ENCODE results near the gene HRH3.
A peak's percentile ranks its signal among the peaks of the same experiment; 100 is the strongest.

Gene HRH3

GRCh38 chr20:62232770-62233645 lies 12.9 kb upstream of the HRH3 start:
- Histone ChIP-seq H3K4me2 (no peak overlapping the region), H3K4me1 (peaks cover 42% of the 10 kb centered on the region), H4K20me1 (no peaks in the 10 kb centered on the region), H3K36me3 (no peaks in the 10 kb centered on the region), H3K27me3 (no peaks in the 10 kb centered on the region), H3K4me3 (no peak overlapping the region), H3K27ac (no peak overlapping the region), H3K9ac (no peak overlapping the region), H3K9me3 (no peaks in the 10 kb centered on the region)
- TF ChIP-seq Cebpa-rat (IDR thresholded peaks at IDR 0.05): no peak

- Histone ChIP-seq H3K4me3 (no peak overlapping the region), H4K20me1 (no peaks in the 10 kb centered on the region), H3K27ac (no peak overlapping the region), H3K27me3 (no peaks in the 10 kb centered on the region), H3K4me2 (no peak overlapping the region), H3K4me1 (peaks cover 42% of the 10 kb centered on the region), H3K36me3 (no peaks in the 10 kb centered on the region), H3K9me3 (no peaks in the 10 kb centered on the region), H3K9ac (no peak overlapping the region)
- no peak for TF ChIP-seq Cebpa-rat (IDR thresholded peaks at IDR 0.05)
Measured at GRCh38 chr20:62232194-62232593, 12.1 kb upstream of the HRH3 start.

GRCh38 chr20:62231292-62231691 lies 11.2 kb upstream of the HRH3 start:
- no peak overlapping the region for H3K9ac ChIP-seq
- H4K20me1 ChIP-seq: no peaks in the 10 kb centered on the region
- no peak overlapping the region for H3K4me3 ChIP-seq
- H3K4me1 ChIP-seq: peaks cover 43% of the 10 kb centered on the region
- H3K27ac ChIP-seq: no peak overlapping the region
- no peaks in the 10 kb centered on the region for H3K36me3 ChIP-seq
- TF ChIP-seq Cebpa-rat (IDR thresholded peaks at IDR 0.05): no peak
- H3K27me3 ChIP-seq: no peaks in the 10 kb centered on the region
- H3K9me3 ChIP-seq: no peaks in the 10 kb centered on the region
- H3K4me2 ChIP-seq: no peak overlapping the region

GRCh38 chr20:62230696-62231095 lies 10.6 kb upstream of the HRH3 start:
- Histone ChIP-seq H3K4me2 (no peak overlapping the region), H3K4me1 (peaks cover 43% of the 10 kb centered on the region), H3K27me3 (no peaks in the 10 kb centered on the region), H3K9me3 (no peaks in the 10 kb centered on the region), H3K4me3 (no peak overlapping the region), H3K9ac (no peak overlapping the region), H4K20me1 (no peaks in the 10 kb centered on the region), H3K36me3 (no peaks in the 10 kb centered on the region), H3K27ac (no peak overlapping the region)
- TF ChIP-seq Cebpa-rat (IDR thresholded peaks at IDR 0.05): no peak

- Histone ChIP-seq H3K9ac (no peak overlapping the region), H3K27me3 (no peaks in the 10 kb centered on the region), H3K4me3 (no peak overlapping the region), H3K4me1 (peaks cover 43% of the 10 kb centered on the region), H3K27ac (no peak overlapping the region), H3K4me2 (no peak overlapping the region), H4K20me1 (no peaks in the 10 kb centered on the region), H3K36me3 (no peaks in the 10 kb centered on the region), H3K9me3 (no peaks in the 10 kb centered on the region)
- no peak for TF ChIP-seq Cebpa-rat (IDR thresholded peaks at IDR 0.05)
Measured at GRCh38 chr20:62230276-62230675, 10.2 kb upstream of the HRH3 start.

- H3K9ac ChIP-seq: no peak overlapping the region
- H3K4me1 ChIP-seq: peaks cover 43% of the 10 kb centered on the region
- H4K20me1 ChIP-seq: no peaks in the 10 kb centered on the region
- no peaks in the 10 kb centered on the region for H3K36me3 ChIP-seq
- no peaks in the 10 kb centered on the region for H3K9me3 ChIP-seq
- TF ChIP-seq Cebpa-rat (IDR thresholded peaks at IDR 0.05): no peak
- H3K4me3 ChIP-seq: no peak overlapping the region
- H3K27ac ChIP-seq: no peak overlapping the region
- no peak overlapping the region for H3K4me2 ChIP-seq
- 0 out of 2 replicates have a peak, but pooled peaks cover under 1% of the 10 kb centered on the region for H3K27me3 ChIP-seq
Measured at GRCh38 chr20:62229667-62230066, 9.6 kb upstream of the HRH3 start.

GRCh38 chr20:62228982-62229545 lies 9.0 kb upstream of the HRH3 start:
- Histone ChIP-seq H3K9me3 (no peaks in the 10 kb centered on the region), H3K4me3 (no peak overlapping the region), H3K9ac (no peak overlapping the region), H3K4me2 (no peak overlapping the region), H3K27ac (no peak overlapping the region), H3K4me1 (peaks cover 42% of the 10 kb centered on the region), H4K20me1 (no peaks in the 10 kb centered on the region), H3K36me3 (no peaks in the 10 kb centered on the region), H3K27me3 (0 out of 2 replicates have a peak, but pooled peaks cover 4% of the 10 kb centered on the region)
- TF ChIP-seq Cebpa-rat (IDR thresholded peaks at IDR 0.05): no peak

GRCh38 chr20:62227977-62228958 lies 8.2 kb upstream of the HRH3 start:
- Histone ChIP-seq H3K27ac (no peak overlapping the region), H4K20me1 (peaks cover 7% of the 10 kb centered on the region; the same call in 1 of the 2 replicates), H3K36me3 (no peaks in the 10 kb centered on the region), H3K4me3 (no peak overlapping the region), H3K4me2 (peak overlapping the region; percentile 78; the same call in 1 of the 2 replicates), H3K4me1 (peaks cover 50% of the 10 kb centered on the region), H3K27me3 (peaks cover 10% of the 10 kb centered on the region), H3K9me3 (no peaks in the 10 kb centered on the region), H3K9ac (no peak overlapping the region)
- no peak for TF ChIP-seq Cebpa-rat (IDR thresholded peaks at IDR 0.05)

GRCh38 chr20:62227591-62227976 lies 7.5 kb upstream of the HRH3 start:
- H3K27me3 ChIP-seq: peaks cover 16% of the 10 kb centered on the region

More at GRCh38 chr20:62227591-62227976, 7.5 kb upstream of the HRH3 start:
- peaks cover 53% of the 10 kb centered on the region for H3K4me1 ChIP-seq
- H3K27ac ChIP-seq: peak overlapping the region; percentile 47
- peak overlapping the region; percentile 78 for H3K4me2 ChIP-seq
- no peaks in the 10 kb centered on the region for H3K36me3 ChIP-seq
- no peak overlapping the region for H3K4me3 ChIP-seq
- no peak overlapping the region for H3K9ac ChIP-seq
- no peaks in the 10 kb centered on the region for H3K9me3 ChIP-seq
- peaks cover 14% of the 10 kb centered on the region for H4K20me1 ChIP-seq
- TF ChIP-seq Cebpa-rat (IDR thresholded peaks at IDR 0.05): no peak
